RWPE2 (cell line): ENCODE measurements around the gene RDH13.
"Not testable (repeated sequence)": the region's sequence is repeated elsewhere in the genome, so short reads cannot be mapped to it uniquely, and the experiment has no call there.

Experiments
- ATAC-seq: fragments of 200-7000 bp; cut with Tn5 transposase; 3 replicates; pipeline ENCODE4 v1.9.1; 2021; ENCODE audit warnings: low read depth
- DNase-seq: peaks from one replicate; pipeline ENCODE4 v3.0.0-alpha.2; 2020; ENCODE audit warnings: low spot score
- H3K27ac ChIP-seq: fragments of 450-650 bp; 2 replicates; pipeline ENCODE4 v1.5.1; 2017; ENCODE audit warnings: mild to moderate bottlenecking; ENCODE audit not compliant: poor library complexity, severe bottlenecking
- H3K27me3 ChIP-seq: fragments of 250-450 bp; sonication (Bioruptor Pico); 2 replicates; pipeline ENCODE4 v1.5.1; 2021; ENCODE audit warnings: mild to moderate bottlenecking, moderate library complexity; ENCODE audit not compliant: insufficient read depth, poor library complexity, severe bottlenecking
- H3K36me3 ChIP-seq: fragments of 250-450 bp; sonication (Bioruptor Pico); 2 replicates; pipeline ENCODE4 v1.5.1; 2020; ENCODE audit warnings: low read depth, mild to moderate bottlenecking, moderate library complexity
- H3K4me1 ChIP-seq: fragments of 250-450 bp; sonication (Bioruptor Pico); 2 replicates; pipeline ENCODE4 v1.5.1; 2021; ENCODE audit warnings: mild to moderate bottlenecking, moderate library complexity; ENCODE audit not compliant: insufficient read depth, poor library complexity, severe bottlenecking
- H3K4me3 ChIP-seq: fragments of 250-450 bp; sonication (Bioruptor Pico); 2 replicates; pipeline ENCODE4 v1.5.1; 2021; ENCODE audit warnings: mild to moderate bottlenecking, moderate library complexity; ENCODE audit not compliant: severe bottlenecking
- H3K9me3 ChIP-seq: fragments of 250-450 bp; sonication (Bioruptor Pico); 2 replicates; pipeline ENCODE4 v1.5.1; 2021; ENCODE audit warnings: mild to moderate bottlenecking, moderate library complexity; ENCODE audit not compliant: severe bottlenecking
- TF ChIP-seq, protein P1 (sequence below): fragments of 450-650 bp; IDR thresholded peaks from one replicate; pipeline ENCODE4 v1.5.1; 2017; ENCODE audit warnings: mild to moderate bottlenecking, moderate library complexity; ENCODE audit not compliant: poor library complexity, severe bottlenecking

RDH13 gene

DNA sequence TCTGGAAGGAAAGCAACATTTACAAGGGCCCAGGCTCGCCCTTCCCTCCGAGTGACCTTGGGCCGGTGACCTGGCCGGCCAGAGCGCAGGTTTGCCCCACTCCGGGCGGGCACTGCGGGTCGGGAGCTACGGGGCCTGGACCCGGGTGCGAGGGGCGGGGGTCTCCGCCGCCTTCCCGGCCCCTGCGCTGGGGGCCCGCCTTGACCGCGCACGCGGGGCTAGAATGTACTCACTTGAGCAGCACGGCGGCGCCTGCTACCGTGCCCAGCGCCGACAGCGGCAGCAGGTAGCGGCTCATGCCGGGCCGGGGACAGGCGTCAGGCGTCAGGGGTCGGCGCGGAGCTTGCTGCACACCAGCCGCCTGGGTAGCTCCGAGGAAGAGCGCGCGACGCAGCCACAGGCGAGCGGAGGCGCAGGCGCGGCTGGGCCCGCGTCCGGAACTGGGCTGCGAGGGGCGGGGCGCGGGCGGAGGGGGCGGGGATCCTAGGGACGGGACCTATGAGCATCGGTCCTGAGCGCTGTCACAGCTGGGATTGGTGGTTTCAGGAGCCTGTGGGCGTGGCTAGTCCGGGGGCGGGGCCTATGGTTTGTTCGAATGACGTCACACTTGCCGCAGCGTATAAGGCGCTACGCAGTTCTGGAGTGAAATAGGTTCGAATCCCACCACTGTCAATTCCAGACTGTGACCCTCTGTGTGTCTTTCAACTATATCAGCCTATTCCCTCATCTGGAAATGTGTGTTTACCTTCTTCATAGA is at the start of gene RDH13:
TSS of gene RDH13 (minus strand) at position 414 of the 757 bp plus-strand sequence. CDS start at position 298, 116 bp downstream.
- DNase-seq (peak; percentile 96), ATAC-seq (peak; percentile 96)
- H3K4me3 ChIP-seq = peak within 1 kb of the TSS; percentile 83
- peaks cover 22% of the 10 kb centered on the region for H3K36me3 ChIP-seq
- H3K27ac ChIP-seq = peak within 1 kb of the TSS; percentile 36
- peaks cover 14% of the 10 kb centered on the region for H3K27me3 ChIP-seq
- no peaks in the 10 kb centered on the region for H3K9me3 ChIP-seq
- H3K4me1 ChIP-seq = no peaks in the 10 kb centered on the region
- TF ChIP-seq, protein P1, sequence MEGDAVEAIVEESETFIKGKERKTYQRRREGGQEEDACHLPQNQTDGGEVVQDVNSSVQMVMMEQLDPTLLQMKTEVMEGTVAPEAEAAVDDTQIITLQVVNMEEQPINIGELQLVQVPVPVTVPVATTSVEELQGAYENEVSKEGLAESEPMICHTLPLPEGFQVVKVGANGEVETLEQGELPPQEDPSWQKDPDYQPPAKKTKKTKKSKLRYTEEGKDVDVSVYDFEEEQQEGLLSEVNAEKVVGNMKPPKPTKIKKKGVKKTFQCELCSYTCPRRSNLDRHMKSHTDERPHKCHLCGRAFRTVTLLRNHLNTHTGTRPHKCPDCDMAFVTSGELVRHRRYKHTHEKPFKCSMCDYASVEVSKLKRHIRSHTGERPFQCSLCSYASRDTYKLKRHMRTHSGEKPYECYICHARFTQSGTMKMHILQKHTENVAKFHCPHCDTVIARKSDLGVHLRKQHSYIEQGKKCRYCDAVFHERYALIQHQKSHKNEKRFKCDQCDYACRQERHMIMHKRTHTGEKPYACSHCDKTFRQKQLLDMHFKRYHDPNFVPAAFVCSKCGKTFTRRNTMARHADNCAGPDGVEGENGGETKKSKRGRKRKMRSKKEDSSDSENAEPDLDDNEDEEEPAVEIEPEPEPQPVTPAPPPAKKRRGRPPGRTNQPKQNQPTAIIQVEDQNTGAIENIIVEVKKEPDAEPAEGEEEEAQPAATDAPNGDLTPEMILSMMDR = no peak

- TF ChIP-seq, protein P1 = no peak
- no peak overlapping the region for H3K4me3 ChIP-seq
- ATAC-seq = no peak
Measured at GRCh38 chr19:55112246-55112776, 49.4 kb upstream of the RDH13 start.

GRCh38 chr19:55111238-55111831 is 48.4 kb upstream of the RDH13 start:
- Histone ChIP-seq H3K36me3 (no peaks in the 10 kb centered on the region), H3K27ac (no peak overlapping the region), H3K4me3 (no peak overlapping the region), H3K27me3 (no peaks in the 10 kb centered on the region), H3K4me1 (peaks cover 6% of the 10 kb centered on the region), H3K9me3 (no peaks in the 10 kb centered on the region)
- TF ChIP-seq, protein P1 = no peak
- no peak for ATAC-seq
- DNase-seq = no peak

More at GRCh38 chr19:55112246-55112776, 49.4 kb upstream of the RDH13 start:
- DNase-seq = no peak
- no peaks in the 10 kb centered on the region for H3K9me3 ChIP-seq
- no peaks in the 10 kb centered on the region for H3K27me3 ChIP-seq
- no peaks in the 10 kb centered on the region for H3K36me3 ChIP-seq
- peaks cover 6% of the 10 kb centered on the region for H3K4me1 ChIP-seq
- H3K27ac ChIP-seq = no peak overlapping the region

GRCh38 chr19:55109527-55110291 is 46.8 kb upstream of the RDH13 start:
- no peaks in the 10 kb centered on the region for H3K4me1 ChIP-seq
- no peak overlapping the region for H3K27ac ChIP-seq
- DNase-seq = no peak
- H3K4me3 ChIP-seq = no peak overlapping the region
- H3K27me3 ChIP-seq = no peaks in the 10 kb centered on the region
- no peaks in the 10 kb centered on the region for H3K36me3 ChIP-seq
- no peaks in the 10 kb centered on the region for H3K9me3 ChIP-seq
- no peak for ATAC-seq
- TF ChIP-seq, protein P1 = no peak

GRCh38 chr19:55107252-55107651 is 44.3 kb upstream of the RDH13 start:
- H3K27ac ChIP-seq, DNase-seq, H3K4me3 ChIP-seq, ATAC-seq, H3K27me3 ChIP-seq, H3K4me1 ChIP-seq, H3K9me3 ChIP-seq: not testable (repeated sequence)
- H3K36me3 ChIP-seq = peaks cover 13% of the 10 kb centered on the region
